Testis (tissue), 3 donors: Measurements from ENCODE around the gene MEG3. TPM values are rescaled to one million over a fixed set of nuclear protein-coding genes. Genes with fewer than 3 reads are reported as not detected.

Source experiments
- DNase-seq: peaks from one replicate; pipeline ENCODE4 v3.0.0-alpha.2; 2019
- H3K27ac ChIP-seq, 2 donors: fragments of 200-600 bp; sonication (generic); one replicate each; pipeline ENCODE4 v1.5.1; 2019
- H3K27me3 ChIP-seq: fragments of 200-600 bp; sonication (generic); one replicate; pipeline ENCODE4 v1.5.1; 2019
- H3K36me3 ChIP-seq: fragments of 200-600 bp; sonication (generic); one replicate; pipeline ENCODE4 v1.5.1; 2017; ENCODE audit warnings: low read depth; ENCODE audit errors: missing control alignments
- H3K4me1 ChIP-seq: fragments of 200-600 bp; sonication (generic); one replicate; pipeline ENCODE4 v1.5.1; 2019
- H3K4me3 ChIP-seq, 2 donors: fragments of 200-600 bp; sonication (generic); one replicate each; pipeline ENCODE4 v1.5.1; 2017 to 2019
- H3K9me3 ChIP-seq: fragments of 200-600 bp; sonication (generic); one replicate; pipeline ENCODE4 v1.5.1; 2017
- CTCF ChIP-seq, 3 experiments: fragments of 450-650 bp in 2 of 3; fragments of 200-600 bp in 1 of 3; sonication (generic) in 1 of 3; IDR thresholded peaks; one replicate each; pipeline ENCODE4 v1.5.1; 2016 to 2019; ENCODE audit warnings: antibody characterized with exemption in 3 of 3, mild to moderate bottlenecking in 2 of 3, moderate library complexity in 1 of 3
- POLR2A ChIP-seq: fragments of 450-650 bp; IDR thresholded peaks from one replicate; pipeline ENCODE4 v1.6.1; 2017; ENCODE audit warnings: antibody characterized with exemption, mild to moderate bottlenecking, moderate library complexity
- WGBS, 2 donors: methylation state at CpG; one replicate each; pipeline ENCODE4 v1.1.5; 2018; 5-methylcytosine and 5-hydroxymethylcytosine counted together
- intact Hi-C: fragments of 100-400 bp; cut with DNase I; formaldehyde crosslinking; loops from one replicate; pipeline ENCODE4 v1.15.1; 2023; ENCODE audit warnings: low total_unique reads
- polyA plus RNA-seq: library from polyadenylated mRNA; stranded (reverse); fragments of 350-450 nt; fragmentation: Illumina TruSeq; extraction: RNeasy Lipid Tissue Mini Kit (QIAGEN cat#74804); gene quantifications from one replicate; pipeline ENCODE4 v1.2.3, GENCODE V29; 2014; ENCODE audit warnings: low read depth, low replicate concordance; ENCODE audit not compliant: insufficient read depth
- total RNA-seq, 2 donors: library from RNA; depleted of rRNA; stranded (reverse); fragments of >200 nt; gene quantifications; one replicate each; pipeline ENCODE4 v1.2.3, GENCODE V29; 2016

Gene MEG3
- total and polyA plus RNA-seq, 3 donors from 2014 or later = 107 to 324 (median 228) TPM

- TF ChIP-seq CTCF (IDR thresholded peaks at IDR 0.05) (no peak), POLR2A (no peak)
- H3K27ac ChIP-seq = no peak overlapping the region
- no peaks in the 10 kb centered on the region for H3K9me3 ChIP-seq
- no peaks in the 10 kb centered on the region for H3K36me3 ChIP-seq
- DNase-seq = no peak
- no peak overlapping the region for H3K4me3 ChIP-seq
- WGBS, 2 donors = 89 to 90% methylated on average over 7 of the region's 7 CpGs
- H3K4me1 ChIP-seq = no peaks in the 10 kb centered on the region
- intact Hi-C loops = no loop called here
- H3K27me3 ChIP-seq = no peaks in the 10 kb centered on the region
Measured at GRCh38 chr14:100778526-100778882, 47.4 kb upstream of the MEG3 start.

GRCh38 chr14:100778951-100779690, 46.8 kb upstream of the MEG3 start:
- no peak for DNase-seq
- no peaks in the 10 kb centered on the region for H3K36me3 ChIP-seq
- 86 to 87% methylated on average over 21 to 24 of the region's 24 CpGs for WGBS, 2 donors
- no peak overlapping the region for H3K27ac ChIP-seq
- intact Hi-C loops = no loop called here
- H3K4me1 ChIP-seq = no peaks in the 10 kb centered on the region
- H3K27me3 ChIP-seq = no peaks in the 10 kb centered on the region
- H3K9me3 ChIP-seq = no peaks in the 10 kb centered on the region
- no peak for TF ChIP-seq CTCF (IDR thresholded peaks at IDR 0.05)
- no peak for TF ChIP-seq POLR2A
- no peak overlapping the region for H3K4me3 ChIP-seq

- H3K4me3 ChIP-seq = no peak overlapping the region
- no peaks in the 10 kb centered on the region for H3K27me3 ChIP-seq
- H3K27ac ChIP-seq = no peak overlapping the region
- no peak for TF ChIP-seq POLR2A
- TF ChIP-seq CTCF (IDR thresholded peaks at IDR 0.05) = no peak
- no peaks in the 10 kb centered on the region for H3K36me3 ChIP-seq
- no peak for DNase-seq
- H3K4me1 ChIP-seq = no peaks in the 10 kb centered on the region
- no peaks in the 10 kb centered on the region for H3K9me3 ChIP-seq
- intact Hi-C loops = no loop called here
- WGBS, 2 donors = 96% methylated on average over 11 to 13 of the region's 13 CpGs
Measured at GRCh38 chr14:100779691-100780080, 46.2 kb upstream of the MEG3 start.

- WGBS, 2 donors = 96 to 97% methylated on average over 10 to 12 of the region's 12 CpGs
- DNase-seq = no peak
Measured at GRCh38 chr14:100780246-100780645, 45.7 kb upstream of the MEG3 start.

More at GRCh38 chr14:100780246-100780645, 45.7 kb upstream of the MEG3 start:
- no peak for TF ChIP-seq CTCF (IDR thresholded peaks at IDR 0.05)
- no peak for TF ChIP-seq POLR2A
- Histone ChIP-seq H3K27me3 (no peaks in the 10 kb centered on the region), H3K27ac (no peak overlapping the region), H3K4me3 (no peak overlapping the region), H3K36me3 (no peaks in the 10 kb centered on the region), H3K4me1 (no peaks in the 10 kb centered on the region), H3K9me3 (no peaks in the 10 kb centered on the region)
- intact Hi-C loops = no loop called here
